ENCODE data around the gene ERI3.

ERI3 gene

DNA sequence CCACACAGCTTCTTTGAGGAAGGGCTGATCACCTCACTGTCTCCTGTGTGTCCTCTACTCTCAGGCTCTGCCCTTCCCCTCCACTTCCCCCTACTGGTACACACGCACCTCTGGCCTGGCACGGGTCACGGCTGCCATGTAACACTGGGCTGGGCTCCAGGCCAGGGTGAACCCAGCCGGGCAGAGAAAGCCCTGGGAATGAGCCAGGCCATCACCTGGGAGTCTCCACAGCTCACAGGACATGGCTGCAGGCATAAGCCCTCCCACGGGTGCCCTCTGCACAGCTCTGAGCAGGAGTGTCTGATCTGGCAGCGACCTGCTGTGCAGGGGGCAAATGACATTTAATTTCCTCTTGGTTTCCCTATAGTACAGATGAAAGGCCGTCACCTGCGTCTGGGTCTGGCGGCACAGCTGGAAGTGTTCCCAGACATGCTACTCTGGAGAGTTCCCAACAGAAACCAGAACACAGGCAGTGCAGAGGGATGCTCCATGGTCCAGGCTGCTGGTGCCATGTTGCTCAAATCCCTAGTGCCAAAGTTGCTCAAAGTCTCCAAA is 61.2 kb downstream of the ERI3 start:
- Mint-ChIP-seq H3K4me1 (no peaks in the 10 kb centered on the region), H3K36me3 (peaks cover 40% of the 10 kb centered on the region), H3K4me3 (no peak overlapping the region), H3K27ac (no peak overlapping the region), H3K27me3 (no peaks in the 10 kb centered on the region), H3K9me3 (no peaks in the 10 kb centered on the region)
- DNase-seq (ENCODE audit: low spot score in 2 of 2) (no peak), ATAC-seq (ENCODE audit: low read depth) (no peak)

GRCh38 chr1:44292651-44293050 is 62.4 kb downstream of the ERI3 start:
- Mint-ChIP-seq H3K4me1 (no peaks in the 10 kb centered on the region), H3K4me3 (no peak overlapping the region), H3K27ac (no peak overlapping the region), H3K9me3 (no peaks in the 10 kb centered on the region), H3K27me3 (no peaks in the 10 kb centered on the region), H3K36me3 (peaks cover 38% of the 10 kb centered on the region)
- no peak for ATAC-seq (ENCODE audit: low read depth)
- no peak for DNase-seq (ENCODE audit: low spot score in 2 of 2)

GRCh38 chr1:44290250-44291094 is 64.6 kb downstream of the ERI3 start:
- Mint-ChIP-seq H3K4me1 (peaks cover 2% of the 10 kb centered on the region), H3K4me3 (no peak overlapping the region), H3K36me3 (peaks cover 38% of the 10 kb centered on the region), H3K27me3 (no peaks in the 10 kb centered on the region), H3K27ac (no peak overlapping the region), H3K9me3 (no peaks in the 10 kb centered on the region)
- no peak for ATAC-seq (ENCODE audit: low read depth)
- no peak for DNase-seq (ENCODE audit: low spot score in 2 of 2)

- Mint-ChIP-seq H3K4me1 (peaks cover 2% of the 10 kb centered on the region), H3K4me3 (no peak overlapping the region), H3K36me3 (peaks cover 37% of the 10 kb centered on the region), H3K9me3 (no peaks in the 10 kb centered on the region), H3K27me3 (no peaks in the 10 kb centered on the region), H3K27ac (no peak overlapping the region)
- no peak for ATAC-seq (ENCODE audit: low read depth)
- DNase-seq (ENCODE audit: low spot score in 2 of 2), result no peak
These were observed 65.5 kb downstream of the ERI3 start for GRCh38 chr1:44289530-44289929.

DNA sequence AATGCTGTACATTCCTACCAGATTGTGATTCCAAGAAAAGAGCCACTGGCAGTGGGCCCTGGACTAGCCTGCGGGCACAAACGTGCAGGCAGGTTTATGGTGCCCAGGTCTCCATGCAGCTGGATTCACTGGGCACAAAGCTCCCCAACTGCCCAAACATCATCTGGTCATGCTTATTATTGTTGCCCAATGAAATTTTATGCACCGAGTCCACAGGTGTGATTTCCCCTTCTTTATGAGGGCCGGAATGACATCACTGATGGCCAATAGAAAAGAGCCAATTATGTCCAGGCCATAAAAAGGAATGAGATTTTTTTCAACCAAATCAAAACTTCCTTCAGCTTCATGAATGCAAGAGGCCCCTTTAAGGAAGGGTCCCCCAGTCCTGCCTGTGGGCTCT is 66.2 kb downstream of the ERI3 start:
- Mint-ChIP-seq H3K36me3 (peaks cover 33% of the 10 kb centered on the region), H3K27ac (no peak overlapping the region), H3K4me3 (no peak overlapping the region), H3K4me1 (peaks cover 2% of the 10 kb centered on the region), H3K27me3 (no peaks in the 10 kb centered on the region), H3K9me3 (no peaks in the 10 kb centered on the region)
- ATAC-seq (ENCODE audit: low read depth) (no peak), DNase-seq (ENCODE audit: low spot score in 2 of 2) (no peak)

DNA sequence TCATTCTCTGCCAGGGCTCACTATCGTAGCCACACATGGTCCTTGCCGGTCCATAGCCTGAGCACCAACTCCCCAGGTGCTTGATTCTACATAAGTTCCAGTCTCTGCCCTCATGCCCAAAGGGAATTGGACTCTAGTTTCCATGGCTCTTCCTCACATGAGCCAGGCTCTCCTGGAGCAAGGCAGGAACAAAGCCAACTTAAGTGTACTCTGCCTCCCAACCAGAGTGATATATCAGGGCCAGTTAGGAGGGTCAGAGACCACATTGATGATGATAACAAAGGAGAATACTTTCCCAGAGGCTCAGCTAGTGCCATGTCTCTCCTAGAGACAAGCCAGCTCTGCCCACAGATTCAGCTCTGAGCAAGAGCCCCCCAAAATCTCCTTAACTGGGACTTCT is 70.9 kb downstream of the ERI3 start:
- ATAC-seq (ENCODE audit: low read depth), result no peak
- Mint-ChIP-seq H3K4me3 (no peak overlapping the region), H3K27me3 (no peaks in the 10 kb centered on the region), H3K27ac (no peak overlapping the region), H3K9me3 (no peaks in the 10 kb centered on the region), H3K36me3 (peaks cover 33% of the 10 kb centered on the region), H3K4me1 (peaks cover 10% of the 10 kb centered on the region)
- DNase-seq (ENCODE audit: low spot score in 2 of 2), result no peak

- no peaks in the 10 kb centered on the region for H3K27me3 Mint-ChIP-seq
- peaks cover 12% of the 10 kb centered on the region for H3K4me1 Mint-ChIP-seq
- no peak overlapping the region for H3K4me3 Mint-ChIP-seq
- ATAC-seq (ENCODE audit: low read depth), result no peak
- no peak overlapping the region for H3K27ac Mint-ChIP-seq
- peaks cover 33% of the 10 kb centered on the region for H3K36me3 Mint-ChIP-seq
- no peak for DNase-seq (ENCODE audit: low spot score in 2 of 2)
- H3K9me3 Mint-ChIP-seq, result no peaks in the 10 kb centered on the region
These were observed 71.4 kb downstream of the ERI3 start for GRCh38 chr1:44283524-44284173.

DNA sequence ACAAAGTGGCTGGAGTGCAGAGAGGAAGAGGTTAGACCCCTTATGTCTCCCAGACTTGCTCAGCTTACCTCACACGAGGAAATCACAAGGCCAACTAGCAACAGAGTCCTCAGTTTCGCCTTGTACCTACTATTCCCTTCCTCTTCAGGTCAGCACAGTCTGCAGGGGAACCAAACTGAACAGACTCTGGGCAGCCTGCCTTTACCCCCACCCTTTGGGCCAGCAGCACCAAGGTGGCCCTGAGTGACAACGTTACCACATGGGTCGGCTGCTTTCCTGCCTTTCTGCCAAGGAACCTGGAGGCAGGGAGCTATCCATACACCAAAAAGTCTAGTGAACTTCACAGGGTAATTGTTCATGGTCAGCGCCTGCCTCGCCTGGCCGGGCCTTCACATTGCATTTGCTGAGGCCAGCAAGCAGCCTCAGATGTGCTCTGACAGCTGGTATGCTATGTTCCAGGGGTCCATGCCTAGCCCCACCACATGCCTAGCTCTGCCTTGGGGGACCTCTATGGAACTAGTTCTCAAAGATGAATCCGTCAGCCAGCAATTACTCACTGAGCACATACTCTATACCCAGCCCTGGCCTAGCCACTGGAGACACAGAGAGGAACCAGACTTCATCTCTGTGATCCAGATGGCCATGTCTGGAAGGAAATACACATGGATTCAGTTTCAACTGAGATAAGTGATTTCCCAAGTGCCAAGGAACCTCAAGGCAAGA is 72.2 kb downstream of the ERI3 start:
- no peak overlapping the region for H3K4me3 Mint-ChIP-seq
- peaks cover 29% of the 10 kb centered on the region for H3K36me3 Mint-ChIP-seq
- H3K4me1 Mint-ChIP-seq, result peaks cover 12% of the 10 kb centered on the region
- no peaks in the 10 kb centered on the region for H3K9me3 Mint-ChIP-seq
- DNase-seq (ENCODE audit: low spot score in 2 of 2) (no peak), ATAC-seq (ENCODE audit: low read depth) (no peak)
- no peaks in the 10 kb centered on the region for H3K27me3 Mint-ChIP-seq
- no peak overlapping the region for H3K27ac Mint-ChIP-seq

DNA sequence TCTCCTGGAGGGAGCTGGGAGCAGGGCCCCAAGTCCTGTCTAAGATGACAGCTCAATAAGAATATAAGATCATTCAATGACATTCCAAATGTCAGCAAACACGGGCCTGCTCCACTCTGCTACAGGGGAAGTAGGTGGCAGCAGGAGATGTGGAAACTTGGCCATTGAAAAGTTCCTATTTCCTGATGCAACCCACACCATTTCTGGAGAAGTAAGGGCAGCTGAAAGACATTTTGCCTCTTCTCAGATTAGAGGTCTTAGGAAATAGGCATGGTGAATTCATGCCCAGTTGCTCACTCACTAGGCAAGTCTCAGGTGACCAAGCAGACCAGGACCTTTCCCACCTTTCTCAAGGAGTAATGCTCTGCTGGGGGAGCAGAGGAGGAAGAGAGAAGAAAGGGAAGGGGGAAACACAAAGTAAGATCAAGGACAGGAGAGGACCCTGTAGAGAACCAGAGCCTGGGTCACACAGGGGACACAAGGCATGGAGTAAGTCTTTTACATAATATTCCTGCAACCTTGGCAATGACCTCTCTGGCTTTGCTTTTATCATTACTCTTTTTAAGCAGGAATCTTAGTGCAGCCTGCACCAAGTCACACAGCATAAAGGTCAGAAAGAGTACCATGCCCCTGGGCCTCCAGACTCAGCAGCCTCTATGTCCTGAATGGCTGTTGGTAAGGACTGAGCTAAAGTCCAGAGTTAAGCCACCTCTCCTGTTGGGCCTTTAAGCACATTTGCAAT is 72.9 kb downstream of the ERI3 start:
- ATAC-seq (ENCODE audit: low read depth) (no peak), DNase-seq (ENCODE audit: low spot score in 2 of 2) (no peak)
- Mint-ChIP-seq H3K36me3 (peaks cover 29% of the 10 kb centered on the region), H3K27me3 (no peaks in the 10 kb centered on the region), H3K9me3 (no peaks in the 10 kb centered on the region), H3K4me1 (peaks cover 12% of the 10 kb centered on the region), H3K27ac (no peak overlapping the region), H3K4me3 (no peak overlapping the region)

DNA sequence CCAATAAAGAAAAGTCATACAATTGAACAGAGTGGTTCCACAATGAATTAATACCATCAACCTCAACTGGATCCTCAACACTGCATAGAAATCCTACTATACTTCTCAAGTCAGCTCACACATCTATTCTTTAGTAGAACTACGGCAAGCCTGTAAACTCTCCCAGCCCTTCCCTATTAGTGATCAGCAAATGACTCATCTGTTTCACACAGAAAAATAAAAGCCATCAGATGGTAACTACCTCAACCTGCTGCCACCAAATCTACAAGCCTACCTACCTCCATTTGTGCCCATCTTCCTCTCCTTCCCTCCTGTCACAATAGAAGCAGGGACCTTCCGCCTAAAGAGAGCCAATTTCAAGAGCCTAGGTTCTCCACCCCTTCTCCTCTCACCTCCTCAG is 78.2 kb downstream of the ERI3 start:
- DNase-seq (ENCODE audit: low spot score in 2 of 2) (no peak), ATAC-seq (ENCODE audit: low read depth) (no peak)
- Mint-ChIP-seq H3K4me3 (no peak overlapping the region), H3K27ac (no peak overlapping the region), H3K4me1 (peaks cover 10% of the 10 kb centered on the region), H3K9me3 (no peaks in the 10 kb centered on the region), H3K36me3 (peaks cover 14% of the 10 kb centered on the region), H3K27me3 (no peaks in the 10 kb centered on the region)

- no peaks in the 10 kb centered on the region for H3K27me3 Mint-ChIP-seq
- no peak overlapping the region for H3K4me3 Mint-ChIP-seq
- ATAC-seq (ENCODE audit: low read depth) (peak; percentile 77), DNase-seq (ENCODE audit: low spot score in 2 of 2) (no peak)
- no peaks in the 10 kb centered on the region for H3K9me3 Mint-ChIP-seq
- H3K27ac Mint-ChIP-seq, result no peak overlapping the region
- peaks cover 14% of the 10 kb centered on the region for H3K4me1 Mint-ChIP-seq
- peaks cover 18% of the 10 kb centered on the region for H3K36me3 Mint-ChIP-seq
These were observed 79.1 kb downstream of the ERI3 start for GRCh38 chr1:44275991-44276405.

DNA sequence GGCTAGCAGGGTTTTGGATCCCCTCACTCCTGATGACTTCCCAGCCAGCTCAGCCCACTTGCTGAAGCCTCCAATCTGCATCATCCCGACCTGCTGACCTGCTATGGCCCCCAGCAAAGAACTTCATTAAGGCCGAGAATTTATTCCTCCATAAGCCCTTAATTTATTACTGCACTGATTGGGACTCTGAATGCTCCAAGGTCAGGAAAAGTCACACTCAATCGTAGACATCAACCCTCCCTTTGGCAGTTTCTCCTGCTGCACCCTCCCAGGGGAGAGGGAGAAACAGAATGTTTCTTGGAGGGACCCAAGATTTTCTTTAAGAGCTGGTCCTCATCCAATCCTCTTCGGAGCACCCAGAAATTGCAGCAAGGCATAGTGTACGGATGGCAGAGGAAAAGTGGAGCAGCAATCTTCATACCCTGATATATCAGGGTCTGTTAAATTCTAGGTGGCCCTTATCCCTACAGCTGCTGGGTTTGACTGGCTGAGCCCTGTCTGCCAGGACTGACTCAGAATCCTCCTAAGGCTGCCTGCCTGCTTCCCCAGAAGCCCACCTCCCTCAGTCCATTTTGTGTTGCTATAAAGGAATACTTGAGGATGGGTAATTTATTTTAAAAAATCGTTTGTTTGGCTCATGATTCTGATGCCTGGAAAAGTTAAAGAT is 79.6 kb downstream of the ERI3 start:
- DNase-seq (ENCODE audit: low spot score in 2 of 2) (no peak), ATAC-seq (ENCODE audit: low read depth) (no peak)
- H3K4me1 Mint-ChIP-seq, result peaks cover 11% of the 10 kb centered on the region
- no peak overlapping the region for H3K4me3 Mint-ChIP-seq
- peaks cover 16% of the 10 kb centered on the region for H3K36me3 Mint-ChIP-seq
- no peaks in the 10 kb centered on the region for H3K27me3 Mint-ChIP-seq
- peak overlapping the region; percentile 45 for H3K27ac Mint-ChIP-seq
- no peaks in the 10 kb centered on the region for H3K9me3 Mint-ChIP-seq

Data from memory B cell (primary cell).